Stimulated activated CD4-positive, alpha-beta T cell treated with anti-CD3 and anti-CD28 coated beads, Interleukin-12 subunit alpha, Interleukin-12 subunit beta, amount 100 ng/mL, for 24 hours (primary cell): Measurements from ENCODE around the gene TOR4A.
"Not testable (repeated sequence)": the region's sequence is repeated elsewhere in the genome, so short reads cannot be mapped to it uniquely, and the experiment has no call there.

Experiments used
- DNase-seq, 2 experiments: peaks; one replicate each; pipeline ENCODE4 v3.0.0-alpha.2; 2020; ENCODE audit warnings: low read depth in 2 of 2

Gene TOR4A

DNA sequence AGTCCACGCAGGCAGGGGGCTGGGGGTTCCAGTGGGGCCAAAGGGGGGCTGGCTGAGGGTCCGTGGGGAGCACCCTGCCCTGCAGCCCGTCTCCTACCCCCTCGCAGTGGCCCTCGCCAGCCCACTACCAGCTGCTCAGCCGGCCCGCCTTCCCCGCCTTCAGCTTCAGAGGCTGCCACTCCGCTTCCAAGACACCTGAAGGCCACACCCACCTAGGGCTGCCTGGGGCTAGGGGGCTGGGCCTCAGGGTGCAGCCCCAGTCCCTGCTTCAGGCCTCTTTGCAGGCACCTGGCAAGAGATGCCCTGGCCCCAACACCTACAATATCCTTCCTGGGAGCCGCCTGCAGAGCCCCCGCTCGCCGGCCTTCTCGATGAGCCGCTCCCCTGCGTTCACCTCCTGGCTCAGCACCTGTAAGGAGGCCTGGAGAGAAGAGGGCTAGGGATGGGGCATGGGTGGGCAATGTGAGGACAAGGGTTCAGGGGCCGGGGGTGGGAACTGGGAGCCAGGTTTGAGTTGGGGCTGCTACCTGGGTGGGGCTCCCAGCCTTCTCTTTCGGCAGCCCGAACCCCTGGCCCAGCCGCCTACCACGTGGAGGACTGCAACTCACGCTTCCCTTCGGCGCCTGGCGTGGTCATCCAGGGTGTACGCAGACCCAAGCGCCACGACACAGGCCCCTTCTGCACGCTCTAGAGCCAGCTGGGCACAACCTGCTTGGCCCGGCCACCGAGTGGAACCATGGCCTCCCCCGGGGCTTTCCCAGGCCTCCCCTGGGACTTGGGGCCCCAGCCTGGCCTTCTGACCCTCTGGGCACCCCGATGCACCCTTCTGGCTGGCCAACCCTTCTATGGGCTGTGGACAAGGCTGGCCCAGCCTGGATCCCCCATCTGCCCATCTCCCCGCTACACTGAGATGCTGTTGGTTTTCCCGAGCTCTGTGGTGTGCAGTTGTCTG, 24.7 kb upstream of the TOR4A start:
- no peak for DNase-seq

DNA sequence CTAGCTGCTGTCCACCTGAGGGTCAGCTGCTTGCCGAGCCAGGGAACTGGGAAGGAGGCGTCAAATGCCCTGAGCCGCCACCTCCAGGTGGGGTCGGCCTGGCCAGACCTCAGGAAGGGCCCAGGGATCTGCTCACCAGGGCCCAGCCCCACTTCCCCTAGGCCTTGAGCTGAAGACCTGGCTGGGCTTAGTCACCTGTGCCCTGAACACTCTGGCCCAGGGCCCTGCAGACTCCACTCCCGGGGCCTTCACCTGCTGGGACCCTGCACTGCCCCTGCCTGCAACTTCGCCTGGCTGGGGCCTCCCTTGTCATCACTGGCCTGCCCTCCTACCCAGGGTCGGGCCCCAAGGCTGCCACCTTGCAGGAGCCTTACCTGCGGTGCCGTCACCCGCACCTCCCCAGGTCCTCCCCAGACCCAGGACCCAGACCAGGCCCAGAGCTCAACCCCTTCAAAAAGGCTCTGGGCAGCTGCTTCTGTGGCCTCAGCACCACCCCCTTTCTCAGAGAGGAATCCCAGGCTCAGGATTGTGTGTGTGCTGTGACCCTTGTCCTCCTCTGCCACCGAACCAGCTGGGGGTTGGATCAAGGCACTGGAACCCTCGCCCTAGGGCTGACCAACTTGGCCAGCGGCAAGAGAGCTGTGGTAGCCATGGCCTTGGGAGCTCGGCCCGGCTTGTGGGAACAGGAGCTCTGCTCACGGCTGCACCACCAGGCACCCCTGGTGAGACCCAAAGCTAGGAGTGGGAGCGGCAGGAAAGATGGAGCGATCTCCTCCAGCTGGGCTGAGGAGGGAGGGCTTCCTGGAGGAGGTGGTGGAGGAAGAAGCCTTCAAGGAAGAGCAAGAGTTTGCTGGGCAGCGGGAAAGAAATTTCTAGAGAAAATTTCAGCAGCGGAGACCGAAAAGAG, 23.6 kb upstream of the TOR4A start:
- no peak for DNase-seq

DNA sequence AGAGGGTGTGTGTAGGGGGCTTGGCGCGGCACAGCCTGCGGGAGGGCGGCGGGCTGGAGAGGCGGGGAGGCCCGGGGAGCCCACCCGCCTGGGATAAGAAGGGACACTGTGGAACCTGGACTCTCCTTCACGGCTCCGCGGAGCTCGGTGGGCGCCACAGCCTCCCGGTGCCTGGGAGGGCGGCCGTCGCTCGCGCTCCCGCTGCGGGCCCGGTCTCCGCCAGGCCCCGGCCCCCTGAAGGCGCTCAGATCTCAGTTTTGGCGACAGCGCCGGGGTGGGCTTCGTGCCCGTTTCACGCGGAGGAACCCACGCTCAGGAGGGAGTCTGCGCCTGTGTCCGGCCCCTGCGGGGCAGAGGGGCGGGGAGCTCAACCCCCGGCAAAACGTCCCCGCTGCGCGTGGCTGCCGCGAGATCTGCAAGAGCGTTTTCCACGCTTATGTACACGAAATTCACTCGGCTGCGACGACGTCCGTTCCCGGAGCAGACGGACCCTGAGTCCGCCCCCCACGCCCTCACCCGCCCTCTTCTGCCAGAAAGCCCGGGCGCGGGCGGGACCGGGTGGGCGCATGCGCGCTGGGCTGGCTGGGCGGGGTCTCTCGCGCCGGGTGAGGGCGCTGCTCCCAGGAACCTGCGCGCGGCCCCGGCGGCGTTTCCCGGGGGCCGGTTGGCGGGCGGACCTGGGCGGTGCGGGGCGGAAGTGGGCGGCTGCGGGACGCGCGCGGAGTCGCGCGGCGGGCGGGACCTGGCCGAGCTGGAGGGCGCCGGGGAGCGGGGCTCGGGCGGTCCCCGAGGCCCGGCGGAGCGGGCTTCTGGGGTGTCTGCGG, 22.7 kb upstream of the TOR4A start, which contains the start of gene NELFB:
Gene NELFB, plus strand, starts transcription at position 704 of the 824 bp plus-strand sequence.
- peak; percentile 95 to 96 for DNase-seq

DNA sequence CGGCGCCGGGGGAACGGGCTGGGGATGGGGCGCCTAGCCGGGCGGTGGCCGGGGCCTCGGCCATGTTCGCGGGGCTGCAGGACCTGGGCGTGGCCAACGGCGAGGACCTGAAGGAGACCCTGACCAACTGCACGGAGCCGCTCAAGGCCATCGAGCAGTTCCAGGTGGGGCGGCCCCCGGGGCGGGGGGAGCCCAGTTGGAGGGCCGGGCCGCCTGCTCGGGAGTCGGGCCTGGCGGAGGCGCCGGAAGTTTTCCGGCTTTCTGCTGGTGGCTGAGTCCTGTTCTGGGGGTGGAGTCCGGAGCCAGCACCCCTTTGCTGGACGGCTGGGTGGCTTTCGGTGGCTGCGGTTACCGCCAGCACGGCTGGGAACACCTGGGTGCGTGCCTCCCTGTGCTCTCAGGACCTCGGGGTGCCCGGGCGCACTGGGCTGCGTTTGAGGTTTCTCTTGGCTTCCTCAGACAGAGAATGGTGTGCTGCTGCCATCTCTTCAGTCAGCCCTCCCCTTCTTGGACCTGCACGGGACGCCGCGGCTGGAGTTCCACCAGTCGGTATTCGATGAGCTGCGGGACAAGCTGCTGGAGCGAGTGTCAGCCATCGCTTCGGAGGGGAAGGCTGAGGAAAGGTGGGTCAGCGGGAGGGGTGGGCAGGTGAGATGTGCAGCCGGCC, 21.9 kb upstream of the TOR4A start:
- no peak for DNase-seq

DNA sequence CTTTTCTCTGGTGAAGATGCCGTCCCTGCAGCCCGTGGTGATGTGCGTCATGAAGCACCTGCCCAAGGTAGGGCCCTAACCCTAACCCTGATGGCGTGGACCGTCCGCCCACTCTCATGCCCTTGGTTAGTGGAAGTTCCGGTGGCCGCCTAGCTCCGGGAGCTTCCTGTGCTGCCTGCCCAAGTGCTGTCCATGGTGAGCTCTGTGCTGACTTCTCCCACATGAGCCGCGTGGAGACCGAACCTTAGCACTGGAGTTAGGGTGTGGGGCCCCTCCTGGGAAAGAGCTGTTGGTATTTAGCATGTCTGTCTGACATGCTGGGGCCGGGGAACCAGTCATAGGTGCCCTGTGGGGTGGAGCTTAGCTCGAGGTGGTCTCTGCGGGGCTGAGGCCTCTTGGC, 21.2 kb upstream of the TOR4A start:
- DNase-seq, result no peak

DNA sequence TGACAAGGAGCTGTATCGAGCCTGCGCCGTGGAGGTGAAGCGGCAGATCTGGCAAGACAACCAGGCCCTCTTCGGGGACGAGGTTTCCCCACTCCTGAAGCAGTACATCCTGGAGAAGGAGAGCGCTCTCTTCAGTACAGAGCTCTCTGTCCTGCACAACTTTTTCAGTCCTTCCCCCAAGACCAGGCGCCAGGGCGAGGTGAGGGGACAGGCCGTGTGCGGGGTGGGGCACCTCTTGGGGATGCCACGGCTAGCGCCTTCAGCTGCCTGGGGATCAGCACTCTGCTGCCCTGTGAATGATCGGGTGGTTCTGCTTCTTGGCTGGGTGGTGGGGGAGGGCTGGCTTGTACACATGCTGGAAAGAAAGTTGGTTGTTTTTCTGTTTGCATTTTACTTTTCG, 20.7 kb upstream of the TOR4A start:
- no peak for DNase-seq

DNA sequence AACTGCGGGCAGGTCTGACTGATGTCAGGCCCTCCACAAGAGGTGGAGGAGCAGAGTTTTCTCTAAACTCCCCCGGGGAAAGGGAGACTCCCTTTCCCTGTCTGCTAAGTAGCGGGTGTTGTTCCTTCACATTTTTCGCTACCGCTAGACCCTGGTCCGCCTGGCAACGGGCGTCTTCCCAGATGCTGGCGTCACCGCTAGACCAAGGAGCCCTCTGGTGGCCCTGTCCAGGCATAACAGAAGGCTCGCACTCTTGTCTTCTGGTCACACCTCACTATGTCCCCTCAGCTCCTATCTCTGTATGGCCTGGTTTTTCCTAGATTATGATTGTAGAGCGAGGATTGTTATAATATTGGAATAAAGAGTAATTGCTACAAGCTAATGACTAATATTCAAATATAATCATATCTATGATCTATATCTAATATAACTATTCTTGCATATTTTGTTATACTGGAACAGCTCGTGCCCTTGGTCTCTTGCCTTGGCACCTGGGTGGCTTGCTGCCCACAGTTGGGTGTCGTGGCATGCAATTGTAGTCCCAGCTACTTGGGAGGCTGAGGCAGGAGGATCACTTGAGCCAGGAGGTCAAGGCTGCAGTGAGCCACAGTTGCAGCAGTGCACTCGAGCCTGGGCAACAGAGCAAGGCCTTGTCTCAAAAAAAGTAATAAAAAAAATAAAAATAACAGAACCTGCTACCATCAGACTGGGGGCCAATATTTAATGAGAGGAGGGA, 15.2 kb upstream of the TOR4A start:
- DNase-seq, result not testable (repeated sequence)

DNA sequence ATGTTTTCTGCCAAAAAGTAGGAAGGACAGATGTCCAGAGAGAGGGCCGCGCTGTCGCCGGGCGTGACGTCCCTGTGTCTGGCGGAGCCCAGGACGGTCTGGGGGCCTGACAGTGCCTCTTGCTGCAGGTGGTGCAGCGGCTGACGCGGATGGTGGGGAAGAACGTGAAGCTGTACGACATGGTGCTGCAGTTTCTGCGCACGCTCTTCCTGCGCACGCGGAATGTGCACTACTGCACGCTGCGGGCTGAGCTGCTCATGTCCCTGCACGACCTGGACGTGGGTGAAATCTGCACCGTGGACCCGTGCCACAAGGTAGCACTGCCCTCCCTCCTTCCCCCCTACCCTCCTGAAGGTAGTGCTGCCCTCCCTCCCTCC, 14.6 kb upstream of the TOR4A start:
- no peak for DNase-seq

DNA sequence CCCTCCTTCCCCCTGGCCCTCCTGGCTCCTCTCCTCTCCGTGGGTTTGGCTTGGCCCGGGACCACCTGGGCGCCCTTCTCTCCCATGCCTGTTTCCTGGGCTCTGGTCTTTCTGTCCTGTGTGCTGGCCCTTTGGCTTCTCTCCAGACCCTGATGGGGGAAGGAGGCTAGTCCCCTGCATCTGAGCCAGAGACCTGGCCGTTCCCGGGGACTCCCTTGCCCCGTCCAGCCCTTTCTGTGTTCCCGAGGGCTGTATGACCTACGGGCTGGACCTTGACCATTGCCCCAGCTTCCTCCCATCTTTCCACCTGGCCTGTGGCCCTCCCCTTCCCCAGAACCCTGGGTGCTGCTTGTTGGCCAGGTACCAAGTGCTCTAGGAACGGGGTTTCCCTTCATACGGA, 14.0 kb upstream of the TOR4A start:
- DNase-seq, result no peak

DNA sequence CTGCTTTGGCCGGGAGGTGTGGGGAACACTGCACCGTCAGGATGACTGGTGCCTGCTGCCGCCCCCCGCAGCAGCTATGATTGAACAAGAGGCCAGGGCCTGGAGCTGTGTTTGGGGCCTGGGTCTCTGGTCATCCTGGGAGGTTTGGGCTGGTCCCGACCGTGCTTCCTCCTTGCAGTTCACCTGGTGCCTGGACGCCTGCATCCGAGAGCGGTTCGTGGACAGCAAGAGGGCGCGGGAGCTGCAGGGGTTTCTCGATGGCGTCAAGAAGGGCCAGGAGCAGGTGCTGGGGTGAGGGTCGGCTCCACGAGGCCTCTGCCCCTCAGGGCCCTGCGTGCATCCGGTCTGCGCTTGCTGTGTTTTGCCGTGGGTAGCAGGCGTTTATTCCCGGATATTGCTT, 13.5 kb upstream of the TOR4A start:
- no peak for DNase-seq

DNA sequence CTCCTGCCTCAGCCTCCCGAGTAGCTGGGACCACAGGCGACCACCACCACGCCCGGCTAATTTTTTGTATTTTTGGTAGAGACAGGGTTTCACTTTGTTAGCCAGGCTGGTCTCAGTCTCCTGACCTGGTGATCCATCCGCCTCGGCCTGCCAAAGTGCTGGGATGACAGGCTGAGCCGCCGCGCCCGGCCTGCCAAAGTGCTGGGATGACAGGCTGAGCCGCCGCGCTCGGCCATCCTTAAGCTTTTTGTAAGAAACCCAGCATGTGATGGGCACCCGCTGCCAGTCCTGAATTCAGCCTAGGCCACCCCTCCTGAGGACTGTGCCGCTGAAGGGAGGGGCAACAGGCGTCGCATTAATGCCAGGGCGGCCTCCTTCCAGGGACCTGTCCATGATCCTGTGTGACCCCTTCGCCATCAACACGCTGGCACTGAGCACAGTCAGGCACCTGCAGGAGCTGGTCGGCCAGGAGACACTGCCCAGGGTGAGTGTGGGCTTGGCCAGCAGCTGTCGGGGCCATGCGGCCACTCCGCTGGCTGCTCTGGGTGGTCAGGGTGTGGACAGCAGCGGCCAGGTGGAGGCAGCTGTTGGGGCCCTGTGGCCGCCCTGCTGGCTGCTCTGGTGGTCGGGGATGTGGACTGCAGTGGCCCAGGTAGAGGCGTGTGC, 11.9 kb upstream of the TOR4A start:
- DNase-seq, result no peak

DNA sequence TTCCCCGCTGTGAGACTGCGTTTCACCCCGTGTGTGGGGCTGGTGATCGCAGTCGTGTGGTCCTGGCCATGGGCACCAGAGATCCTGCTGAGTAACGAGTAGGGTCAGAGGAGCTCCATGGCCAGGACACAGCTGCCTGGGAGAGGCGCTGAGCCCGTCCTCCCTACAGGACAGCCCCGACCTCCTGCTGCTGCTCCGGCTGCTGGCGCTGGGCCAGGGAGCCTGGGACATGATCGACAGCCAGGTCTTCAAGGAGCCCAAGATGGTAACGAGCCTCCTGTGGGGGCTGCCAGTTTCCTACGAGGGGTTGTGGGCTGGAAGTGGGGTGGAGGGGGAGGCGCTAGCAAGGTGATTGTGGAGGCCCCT, 11.4 kb upstream of the TOR4A start:
- DNase-seq, result no peak

DNA sequence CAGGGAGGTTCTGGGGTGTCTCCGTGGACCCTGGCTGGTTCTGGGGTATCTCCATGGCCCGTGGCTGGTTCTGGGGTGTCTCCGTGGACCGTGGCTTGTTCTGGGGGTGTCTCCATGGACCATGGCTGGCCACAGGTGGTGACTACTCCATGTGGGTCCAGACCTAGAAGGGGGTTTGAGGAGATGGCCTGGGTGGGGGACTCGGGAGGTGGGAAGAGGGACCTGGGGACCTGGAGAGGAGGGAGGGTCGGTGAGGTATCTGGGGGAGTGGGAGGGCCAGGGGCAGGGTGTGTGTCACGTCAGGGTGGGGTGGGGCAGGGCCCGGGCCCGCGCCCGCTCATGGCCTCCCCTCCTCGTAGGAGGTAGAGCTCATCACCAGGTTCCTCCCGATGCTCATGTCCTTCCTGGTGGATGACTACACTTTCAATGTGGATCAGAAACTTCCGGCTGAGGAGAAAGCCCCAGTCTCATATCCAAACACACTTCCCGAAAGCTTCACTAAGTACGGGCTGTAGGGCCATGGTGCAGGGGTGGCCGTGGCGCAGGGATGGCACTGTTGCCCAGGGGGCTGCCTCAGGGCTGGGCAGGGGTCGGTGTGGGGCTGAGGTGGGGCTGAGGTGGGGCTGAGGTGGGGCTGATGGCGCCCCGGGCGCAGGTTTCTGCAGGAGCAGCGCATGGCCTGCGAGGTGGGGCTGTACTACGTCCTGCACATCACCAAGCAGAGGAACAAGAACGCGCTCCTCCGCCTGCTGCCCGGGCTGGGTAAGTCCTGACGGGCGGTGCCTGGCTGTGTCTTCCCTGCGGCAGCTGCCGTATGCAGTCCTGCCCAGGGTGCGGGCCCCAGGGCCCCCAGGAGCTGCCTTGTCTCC, 10.7 kb upstream of the TOR4A start:
- DNase-seq, result no peak

DNA sequence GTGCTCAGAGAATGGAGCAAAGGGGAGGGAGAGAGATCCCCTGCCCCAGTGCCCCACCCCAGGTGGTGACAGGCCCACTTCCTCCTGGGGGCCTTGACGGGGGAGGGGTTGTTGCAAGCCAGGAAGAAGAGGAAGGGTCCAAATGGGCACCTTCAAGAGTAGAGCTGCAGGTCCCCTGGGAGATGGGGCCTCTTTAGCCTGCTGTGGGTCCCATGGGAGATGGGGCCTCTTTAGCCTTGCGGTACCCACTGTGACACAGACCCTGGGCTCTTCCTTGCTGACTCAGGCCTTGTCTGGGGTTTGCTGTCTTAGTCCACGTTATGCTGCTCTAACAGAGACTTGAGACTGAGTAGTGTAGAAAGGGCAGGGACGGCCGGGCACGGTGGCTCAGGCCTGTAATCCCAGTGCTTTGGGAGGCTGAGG, 9.6 kb upstream of the TOR4A start:
- no peak for DNase-seq

DNA sequence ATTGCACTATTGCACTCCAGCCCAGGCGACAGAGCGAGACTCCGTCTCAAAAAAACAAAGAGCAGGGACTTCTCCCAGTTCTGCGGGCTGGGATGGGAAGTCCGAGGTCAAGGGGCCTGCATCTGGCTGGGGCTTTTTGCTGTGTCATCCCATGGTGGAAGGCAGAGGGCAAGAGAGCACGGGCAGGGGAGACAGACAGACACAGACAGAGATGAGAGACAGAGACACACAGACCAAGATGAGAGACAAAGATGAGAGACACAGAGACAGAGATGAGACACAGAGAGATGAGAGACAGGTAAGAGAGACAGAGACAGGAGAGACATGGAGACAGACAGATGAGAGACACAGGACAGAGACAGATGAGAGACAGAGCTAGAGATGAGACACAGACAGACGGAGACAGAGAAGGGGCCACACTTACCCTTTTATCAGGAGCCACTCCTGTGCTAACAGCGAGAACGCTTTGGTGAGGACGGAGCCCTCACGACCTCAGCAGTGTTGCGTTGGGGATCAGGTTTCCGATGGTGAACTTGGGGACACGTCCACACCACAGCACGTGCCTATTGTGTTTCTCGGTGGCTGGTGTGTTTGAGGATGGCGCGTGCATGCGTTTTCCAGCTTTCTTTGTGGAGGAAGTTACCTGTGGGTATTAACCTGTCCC, 8.9 kb upstream of the TOR4A start:
- no peak for DNase-seq

DNA sequence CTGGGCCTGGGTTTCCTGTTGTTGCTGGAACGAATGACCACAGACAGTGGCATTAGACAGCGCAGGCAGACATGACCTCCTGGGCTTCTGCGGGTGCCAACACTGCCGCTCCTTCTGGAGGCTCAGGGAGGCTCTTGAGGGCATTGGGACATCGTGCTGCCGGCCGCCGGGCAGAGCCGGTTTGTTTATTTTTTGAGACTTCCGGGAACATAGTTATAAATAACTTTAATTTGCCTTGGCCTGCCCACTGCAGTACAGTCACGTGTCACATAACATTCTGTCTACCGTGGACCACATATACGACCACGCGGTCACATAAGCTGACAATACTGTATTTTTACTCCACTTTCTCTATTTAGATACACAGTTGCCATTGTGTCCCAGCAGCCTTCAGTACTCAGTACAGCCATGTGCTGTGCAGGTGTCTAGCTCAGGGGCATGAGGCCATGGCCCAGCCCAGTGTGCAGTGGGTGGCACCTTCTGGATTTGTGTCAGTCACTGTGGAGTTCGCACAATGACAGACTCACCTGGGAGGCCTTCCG, 8.2 kb upstream of the TOR4A start:
- no peak for DNase-seq

DNA sequence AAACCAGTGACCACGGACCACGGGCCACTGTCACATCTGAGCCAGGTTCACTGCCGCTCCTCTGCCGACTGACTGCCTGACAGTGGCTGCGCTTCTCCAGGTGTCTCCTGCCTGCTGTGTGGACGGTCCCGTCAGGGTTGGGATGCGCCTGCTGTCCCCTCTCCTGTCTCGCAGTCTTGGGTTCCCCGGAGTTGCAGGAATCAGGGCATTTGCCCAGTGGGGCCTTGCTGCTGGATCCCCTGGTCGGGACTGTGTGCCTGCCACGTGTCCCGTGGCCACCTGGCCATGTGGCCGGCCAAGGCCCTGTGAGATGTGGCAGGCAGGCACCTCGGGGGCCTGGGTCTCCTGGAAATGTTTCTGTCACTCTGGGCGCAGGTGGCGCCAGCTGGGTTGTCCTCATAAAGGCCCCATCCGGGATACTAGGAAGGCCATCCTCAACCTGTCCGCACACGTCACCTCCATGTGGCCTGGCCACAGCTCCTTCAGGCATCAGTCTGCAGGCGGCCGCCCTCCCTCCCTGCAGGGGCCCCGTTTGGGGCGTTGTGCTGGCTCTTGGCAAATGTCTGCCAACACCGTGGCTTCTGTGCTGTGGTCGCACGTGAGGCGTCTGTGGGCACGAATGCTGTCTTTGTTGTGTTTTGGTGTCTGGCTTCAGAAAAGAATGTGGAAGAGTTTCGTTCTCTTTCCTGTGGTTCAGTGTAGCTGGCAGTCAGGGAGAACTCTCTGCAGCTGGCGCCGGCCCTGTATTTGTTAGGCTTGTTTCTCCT, 6.4 kb upstream of the TOR4A start:
- no peak for DNase-seq
